ENCODE data around the gene NCOA1.
"Not testable (repeated sequence)": the region's sequence is repeated elsewhere in the genome, so short reads cannot be mapped to it uniquely, and the experiment has no call there.

DNA sequence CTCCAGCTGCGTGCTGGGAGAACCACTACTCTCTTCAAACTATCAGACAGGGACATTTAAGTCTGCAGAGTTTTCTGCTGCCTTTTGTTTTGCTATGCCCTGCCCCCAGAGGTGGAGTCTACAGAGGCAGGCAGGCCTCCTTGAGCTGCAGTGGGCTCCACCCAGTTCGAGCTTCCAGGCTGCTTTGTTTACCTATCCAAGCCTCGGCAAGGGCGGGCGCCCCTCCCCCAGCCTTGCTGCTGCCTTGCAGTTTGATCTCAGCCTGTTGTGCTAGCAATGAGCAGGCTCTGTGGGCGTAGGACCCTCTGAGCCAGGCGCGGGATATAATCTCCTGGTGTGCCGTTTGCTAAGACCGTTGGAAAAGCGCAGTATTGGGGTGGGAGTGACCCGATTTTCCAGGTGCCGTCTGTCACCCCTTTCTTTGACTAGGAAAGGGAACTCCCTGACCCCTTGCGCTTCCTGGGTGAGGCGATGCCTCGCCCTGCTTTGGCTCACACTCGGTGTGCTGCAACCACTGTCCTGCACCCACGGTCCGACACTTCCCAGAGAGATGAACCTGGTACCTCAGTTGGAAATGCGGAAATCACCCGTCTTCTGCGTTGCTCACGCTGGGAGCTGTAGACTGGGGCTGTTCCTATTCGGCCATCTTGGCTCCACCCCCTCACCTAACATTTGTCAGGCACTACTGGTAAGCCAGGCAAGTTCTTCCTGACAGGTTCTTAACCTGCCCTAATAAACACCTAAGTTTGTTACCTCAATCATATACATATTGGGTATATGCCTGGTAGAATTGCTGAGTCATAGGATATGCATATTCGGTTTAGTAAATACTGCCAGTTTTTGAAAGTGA, 315.0 kb downstream of the NCOA1 start:
- TF ChIP-seq, protein P1, sequence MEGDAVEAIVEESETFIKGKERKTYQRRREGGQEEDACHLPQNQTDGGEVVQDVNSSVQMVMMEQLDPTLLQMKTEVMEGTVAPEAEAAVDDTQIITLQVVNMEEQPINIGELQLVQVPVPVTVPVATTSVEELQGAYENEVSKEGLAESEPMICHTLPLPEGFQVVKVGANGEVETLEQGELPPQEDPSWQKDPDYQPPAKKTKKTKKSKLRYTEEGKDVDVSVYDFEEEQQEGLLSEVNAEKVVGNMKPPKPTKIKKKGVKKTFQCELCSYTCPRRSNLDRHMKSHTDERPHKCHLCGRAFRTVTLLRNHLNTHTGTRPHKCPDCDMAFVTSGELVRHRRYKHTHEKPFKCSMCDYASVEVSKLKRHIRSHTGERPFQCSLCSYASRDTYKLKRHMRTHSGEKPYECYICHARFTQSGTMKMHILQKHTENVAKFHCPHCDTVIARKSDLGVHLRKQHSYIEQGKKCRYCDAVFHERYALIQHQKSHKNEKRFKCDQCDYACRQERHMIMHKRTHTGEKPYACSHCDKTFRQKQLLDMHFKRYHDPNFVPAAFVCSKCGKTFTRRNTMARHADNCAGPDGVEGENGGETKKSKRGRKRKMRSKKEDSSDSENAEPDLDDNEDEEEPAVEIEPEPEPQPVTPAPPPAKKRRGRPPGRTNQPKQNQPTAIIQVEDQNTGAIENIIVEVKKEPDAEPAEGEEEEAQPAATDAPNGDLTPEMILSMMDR (IDR thresholded peaks at IDR 0.05) = not testable (repeated sequence)
- TF ChIP-seq POLR2A (IDR thresholded peaks at IDR 0.05) = not testable (repeated sequence)
